ENCODE data around the gene GJC1. TPM values are rescaled to one million over a fixed set of nuclear protein-coding genes. Genes with fewer than 3 reads are reported as not detected.

The GJC1 gene
- total RNA-seq, 1 donor, result not detected

GRCh38 chr17:44780161-44780560 is 49.9 kb downstream of the GJC1 start:
- Histone ChIP-seq H3K4me3 (ENCODE audit: low read length) (no peak overlapping the region), H3K9me3 (ENCODE audit: low read depth, low read length) (no peaks in the 10 kb centered on the region), H3K4me1 (ENCODE audit: insufficient read depth, low read length) (peaks cover 21% of the 10 kb centered on the region), H3K27me3 (ENCODE audit: insufficient read depth, low read length) (no peaks in the 10 kb centered on the region)

- Histone ChIP-seq H3K4me3 (ENCODE audit: low read length) (no peak overlapping the region), H3K4me1 (ENCODE audit: insufficient read depth, low read length) (peaks cover 27% of the 10 kb centered on the region), H3K27me3 (ENCODE audit: insufficient read depth, low read length) (no peaks in the 10 kb centered on the region), H3K9me3 (ENCODE audit: low read depth, low read length) (no peaks in the 10 kb centered on the region)
These were observed 50.7 kb downstream of the GJC1 start for GRCh38 chr17:44779211-44780025.

- H3K4me1 ChIP-seq (ENCODE audit: insufficient read depth, low read length), result peaks cover 27% of the 10 kb centered on the region
- no peaks in the 10 kb centered on the region for H3K9me3 ChIP-seq (ENCODE audit: low read depth, low read length)
- H3K27me3 ChIP-seq (ENCODE audit: insufficient read depth, low read length), result no peaks in the 10 kb centered on the region
- H3K4me3 ChIP-seq (ENCODE audit: low read length), result no peak overlapping the region
These were observed 51.4 kb downstream of the GJC1 start for GRCh38 chr17:44778656-44779210.

DNA sequence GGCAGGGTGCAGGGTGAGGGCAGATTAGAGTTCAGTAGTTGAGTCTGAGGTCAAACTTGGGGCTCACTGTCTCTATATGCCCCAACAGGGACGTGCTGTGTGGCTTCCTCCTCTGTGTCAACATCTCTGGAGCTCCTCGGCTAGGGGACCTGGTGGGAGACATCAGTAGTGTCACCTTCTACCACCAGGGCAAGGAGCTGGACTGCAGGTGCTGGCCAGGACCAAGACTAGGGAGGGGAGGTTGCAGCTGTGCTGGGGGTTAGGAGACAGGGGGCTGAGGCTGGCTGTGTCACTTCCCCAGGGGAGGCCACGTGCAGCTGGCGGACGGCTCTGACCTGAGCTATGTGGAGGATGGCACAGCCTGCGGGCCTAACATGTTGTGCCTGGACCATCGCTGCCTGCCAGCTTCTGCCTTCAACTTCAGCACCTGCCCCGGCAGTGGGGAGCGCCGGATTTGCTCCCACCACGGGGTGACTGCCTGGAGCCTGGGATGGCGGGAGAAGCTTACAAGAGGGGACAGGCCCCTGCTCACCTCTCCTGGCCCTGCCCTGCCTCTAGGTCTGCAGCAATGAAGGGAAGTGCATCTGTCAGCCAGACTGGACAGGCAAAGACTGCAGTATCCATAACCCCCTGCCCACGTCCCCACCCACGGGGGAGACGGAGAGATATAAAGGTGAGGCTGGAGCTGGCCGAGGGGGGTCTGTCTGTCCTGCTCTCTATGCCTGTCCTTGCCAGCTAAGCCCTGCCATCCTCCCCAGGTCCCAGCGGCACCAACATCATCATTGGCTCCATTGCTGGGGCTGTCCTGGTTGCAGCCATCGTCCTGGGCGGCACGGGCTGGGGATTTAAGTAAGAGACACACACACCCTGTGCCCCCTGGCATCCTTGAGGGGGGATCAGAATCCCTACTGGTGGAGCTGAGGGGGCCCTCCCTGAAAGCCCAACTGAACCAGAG is 52.4 kb downstream of the GJC1 start:
- Histone ChIP-seq H3K4me1 (ENCODE audit: insufficient read depth, low read length) (peaks cover 27% of the 10 kb centered on the region), H3K27me3 (ENCODE audit: insufficient read depth, low read length) (no peaks in the 10 kb centered on the region), H3K9me3 (ENCODE audit: low read depth, low read length) (no peaks in the 10 kb centered on the region), H3K4me3 (ENCODE audit: low read length) (no peak overlapping the region)

GRCh38 chr17:44776628-44777393 is 53.3 kb downstream of the GJC1 start:
- no peak overlapping the region for H3K4me3 ChIP-seq (ENCODE audit: low read length)
- H3K27me3 ChIP-seq (ENCODE audit: insufficient read depth, low read length), result no peaks in the 10 kb centered on the region
- H3K4me1 ChIP-seq (ENCODE audit: insufficient read depth, low read length), result peaks cover 27% of the 10 kb centered on the region

GRCh38 chr17:44775838-44776621 is 54.1 kb downstream of the GJC1 start:
- H3K9me3 ChIP-seq (ENCODE audit: low read depth, low read length), result no peaks in the 10 kb centered on the region
- H3K27me3 ChIP-seq (ENCODE audit: insufficient read depth, low read length), result no peaks in the 10 kb centered on the region
- peak overlapping the region; percentile 39 for H3K4me3 ChIP-seq (ENCODE audit: low read length)
- peaks cover 33% of the 10 kb centered on the region for H3K4me1 ChIP-seq (ENCODE audit: insufficient read depth, low read length)

More at GRCh38 chr17:44776628-44777393, 53.3 kb downstream of the GJC1 start:
- no peaks in the 10 kb centered on the region for H3K9me3 ChIP-seq (ENCODE audit: low read depth, low read length)

DNA sequence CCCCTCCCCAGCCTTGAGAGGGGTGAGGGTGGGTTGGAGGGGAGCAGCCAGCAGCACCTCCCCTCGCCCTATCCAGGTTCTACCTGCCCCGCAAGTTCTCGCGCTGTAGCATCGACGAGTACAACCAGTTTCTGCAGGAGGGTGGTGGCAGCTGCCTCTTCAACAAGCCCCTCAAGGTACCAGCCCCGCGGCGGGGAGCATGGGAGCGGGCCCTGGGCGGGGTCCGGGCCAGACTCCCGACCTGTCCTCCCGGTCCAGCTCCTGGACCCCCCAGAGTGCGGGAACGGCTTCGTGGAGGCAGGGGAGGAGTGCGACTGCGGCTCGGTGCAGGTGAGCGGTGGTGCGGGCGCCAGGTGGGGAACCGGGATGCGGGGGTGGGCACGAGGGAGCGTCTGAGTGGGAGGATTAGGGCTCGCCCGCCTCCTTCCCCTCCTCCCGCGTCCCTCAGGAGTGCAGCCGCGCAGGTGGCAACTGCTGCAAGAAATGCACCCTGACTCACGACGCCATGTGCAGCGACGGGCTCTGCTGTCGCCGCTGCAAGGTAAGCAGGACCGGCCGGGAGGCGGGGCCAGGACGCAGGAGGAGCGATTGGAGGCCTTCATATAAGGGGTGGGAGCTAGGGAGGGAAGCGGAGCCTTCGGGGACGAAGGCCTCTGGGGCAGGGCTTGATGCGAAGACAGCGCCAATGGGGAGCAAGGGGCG is 54.8 kb downstream of the GJC1 start:
- no peaks in the 10 kb centered on the region for H3K9me3 ChIP-seq (ENCODE audit: low read depth, low read length)
- no peaks in the 10 kb centered on the region for H3K27me3 ChIP-seq (ENCODE audit: insufficient read depth, low read length)
- H3K4me1 ChIP-seq (ENCODE audit: insufficient read depth, low read length), result peaks cover 34% of the 10 kb centered on the region
- H3K4me3 ChIP-seq (ENCODE audit: low read length), result peak overlapping the region; percentile 39

- Histone ChIP-seq H3K4me3 (ENCODE audit: low read length) (peak overlapping the region; percentile 39), H3K9me3 (ENCODE audit: low read depth, low read length) (no peaks in the 10 kb centered on the region), H3K27me3 (ENCODE audit: insufficient read depth, low read length) (no peaks in the 10 kb centered on the region), H3K4me1 (ENCODE audit: insufficient read depth, low read length) (peaks cover 32% of the 10 kb centered on the region)
These were observed 55.6 kb downstream of the GJC1 start for GRCh38 chr17:44774271-44775135.

- Histone ChIP-seq H3K4me1 (ENCODE audit: insufficient read depth, low read length) (peaks cover 23% of the 10 kb centered on the region), H3K4me3 (ENCODE audit: low read length) (no peak overlapping the region), H3K27me3 (ENCODE audit: insufficient read depth, low read length) (no peaks in the 10 kb centered on the region), H3K9me3 (ENCODE audit: low read depth, low read length) (no peaks in the 10 kb centered on the region)
These were observed 56.9 kb downstream of the GJC1 start for GRCh38 chr17:44773140-44773539.

DNA sequence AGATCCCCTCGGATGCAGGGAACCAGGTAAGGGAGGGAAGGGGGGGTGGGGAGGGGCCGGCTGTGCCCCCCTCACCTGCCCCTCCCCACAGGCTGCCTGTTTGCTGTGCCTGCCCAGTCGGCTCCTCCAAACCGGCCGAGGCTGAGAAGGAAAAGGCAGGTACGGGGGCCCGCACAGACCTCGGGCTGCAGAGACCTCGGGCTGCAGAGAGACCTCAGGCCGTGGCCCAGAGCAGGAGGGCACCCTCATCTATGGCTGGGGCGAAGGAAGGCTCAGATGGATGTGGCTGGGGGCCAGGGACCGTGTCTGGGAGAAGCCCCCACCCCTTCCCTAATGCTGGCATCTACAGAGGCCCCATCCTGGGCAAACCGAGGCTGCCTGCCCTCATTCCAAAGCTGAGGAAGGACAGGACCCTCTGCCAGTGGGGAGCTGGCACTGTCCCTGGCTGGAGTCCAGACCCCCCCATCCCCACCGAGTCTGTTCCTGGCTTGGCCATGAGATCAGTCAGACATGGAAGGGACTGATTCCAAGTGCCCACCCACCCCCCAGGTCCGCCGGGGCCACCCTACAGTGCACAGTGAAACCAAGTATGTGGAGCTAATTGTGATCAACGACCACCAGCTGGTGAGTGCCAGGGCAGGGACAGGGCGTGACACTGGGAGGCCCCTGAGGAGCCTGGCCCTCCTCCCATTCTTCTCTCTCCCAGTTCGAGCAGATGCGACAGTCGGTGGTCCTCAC is 57.6 kb downstream of the GJC1 start:
- Histone ChIP-seq H3K4me1 (ENCODE audit: insufficient read depth, low read length) (peaks cover 23% of the 10 kb centered on the region), H3K4me3 (ENCODE audit: low read length) (no peak overlapping the region), H3K27me3 (ENCODE audit: insufficient read depth, low read length) (no peaks in the 10 kb centered on the region), H3K9me3 (ENCODE audit: low read depth, low read length) (no peaks in the 10 kb centered on the region)

- peaks cover 15% of the 10 kb centered on the region for H3K4me1 ChIP-seq (ENCODE audit: insufficient read depth, low read length)
- no peak overlapping the region for H3K4me3 ChIP-seq (ENCODE audit: low read length)
- no peaks in the 10 kb centered on the region for H3K9me3 ChIP-seq (ENCODE audit: low read depth, low read length)
- H3K27me3 ChIP-seq (ENCODE audit: insufficient read depth, low read length), result no peaks in the 10 kb centered on the region
These were observed 59.7 kb downstream of the GJC1 start for GRCh38 chr17:44770166-44770925.

GRCh38 chr17:44769647-44770084 is 60.4 kb downstream of the GJC1 start:
- Histone ChIP-seq H3K4me1 (ENCODE audit: insufficient read depth, low read length) (peaks cover 8% of the 10 kb centered on the region), H3K27me3 (ENCODE audit: insufficient read depth, low read length) (no peaks in the 10 kb centered on the region), H3K4me3 (ENCODE audit: low read length) (no peak overlapping the region)

More at GRCh38 chr17:44769647-44770084, 60.4 kb downstream of the GJC1 start:
- H3K9me3 ChIP-seq (ENCODE audit: low read depth, low read length), result no peaks in the 10 kb centered on the region
